Lower lobe of right lung (tissue), 2 donors: ENCODE results near the gene HECTD1. TPM values are rescaled to one million over a fixed set of nuclear protein-coding genes. Genes with fewer than 3 reads are reported as not detected.
"Not testable (repeated sequence)": the region's sequence is repeated elsewhere in the genome, so short reads cannot be mapped to it uniquely, and the experiment has no call there.

ENCODE experiments used
- ATAC-seq, 2 donors: fragments of 200-7000 bp; cut with Tn5 transposase; one replicate each; pipeline ENCODE4 v1.9.1; 2020 to 2022; ENCODE audit warnings: mild to moderate bottlenecking in 2 of 2, moderate library complexity in 2 of 2
- DNase-seq: peaks from one replicate; pipeline ENCODE4 v3.0.0-alpha.2; 2020
- H3K27ac ChIP-seq: fragments of 200-600 bp; one replicate; pipeline ENCODE4 v1.8.0; 2022
- H3K27me3 ChIP-seq: fragments of 200-600 bp; one replicate; pipeline ENCODE4 v1.8.0; 2022; ENCODE audit warnings: low read depth
- H3K36me3 ChIP-seq: fragments of 200-600 bp; one replicate; pipeline ENCODE4 v1.8.0; 2022; ENCODE audit warnings: mild to moderate bottlenecking
- H3K4me1 ChIP-seq: fragments of 200-600 bp; one replicate; pipeline ENCODE4 v1.8.0; 2022
- H3K4me3 ChIP-seq: fragments of 200-600 bp; one replicate; pipeline ENCODE4 v1.8.0; 2022; ENCODE audit warnings: mild to moderate bottlenecking
- H3K9me3 ChIP-seq: fragments of 200-600 bp; one replicate; pipeline ENCODE4 v1.8.0; 2022
- CTCF ChIP-seq: fragments of 200-600 bp; IDR thresholded peaks from one replicate; pipeline ENCODE4 v1.8.0; 2022; ENCODE audit warnings: antibody characterized with exemption, mild to moderate bottlenecking
- intact Hi-C: fragments of 100-400 bp; cut with DNase I; formaldehyde crosslinking; loops from one replicate; pipeline ENCODE4 v1.11.0; 2022
- total RNA-seq: library from RNA; stranded (reverse); fragmentation: NEBNext Ultra II Directional; extraction: Animal tissue kit (Norgen Biotek cat#: 25700); gene quantifications from one replicate; pipeline ENCODE4 v1.2.1, GENCODE V29; 2021
- donor health status: DM: no; HTN: yes; CAD: no; lungs with severe emphysema.

Gene HECTD1
- total RNA-seq, 1 donor from 2014 or later, result 166 TPM

- no peak for TF ChIP-seq CTCF
Measured at GRCh38 chr14:31069343-31069742, 138.2 kb downstream of the HECTD1 start.

GRCh38 chr14:31068235-31068634 is 139.4 kb downstream of the HECTD1 start:
- ATAC-seq, result peak; percentile 88
- H3K27me3 ChIP-seq, result no peaks in the 10 kb centered on the region
- H3K27ac ChIP-seq, result peak overlapping the region; percentile 72
- no peaks in the 10 kb centered on the region for H3K9me3 ChIP-seq
- no peak for DNase-seq
- intact Hi-C loops, result no loop called here
- no peaks in the 10 kb centered on the region for H3K36me3 ChIP-seq
- H3K4me3 ChIP-seq, result no peak overlapping the region
- H3K4me1 ChIP-seq, result peaks cover 16% of the 10 kb centered on the region
- TF ChIP-seq CTCF, result no peak

More at GRCh38 chr14:31069343-31069742, 138.2 kb downstream of the HECTD1 start:
- Histone ChIP-seq H3K36me3 (no peaks in the 10 kb centered on the region), H3K27me3 (no peaks in the 10 kb centered on the region), H3K27ac (no peak overlapping the region), H3K4me1 (peaks cover 16% of the 10 kb centered on the region), H3K9me3 (no peaks in the 10 kb centered on the region), H3K4me3 (no peak overlapping the region)
- DNase-seq (no peak), ATAC-seq (no peak)
- intact Hi-C loops, result no loop called here

GRCh38 chr14:31062908-31063307 is 144.7 kb downstream of the HECTD1 start:
- H3K9me3 ChIP-seq, H3K36me3 ChIP-seq, DNase-seq, H3K4me3 ChIP-seq, H3K27ac ChIP-seq, H3K27me3 ChIP-seq, intact Hi-C loops, ATAC-seq: not testable (repeated sequence)
- peaks cover 17% of the 10 kb centered on the region for H3K4me1 ChIP-seq

GRCh38 chr14:31060253-31060875 is 147.2 kb downstream of the HECTD1 start:
- H3K27me3 ChIP-seq, result no peaks in the 10 kb centered on the region
- DNase-seq, result no peak
- ATAC-seq, result peak; percentile 42 to 56
- H3K27ac ChIP-seq, result no peak overlapping the region
- TF ChIP-seq CTCF, result no peak
- intact Hi-C loops, result no loop called here
- no peaks in the 10 kb centered on the region for H3K9me3 ChIP-seq
- no peaks in the 10 kb centered on the region for H3K36me3 ChIP-seq
- H3K4me1 ChIP-seq, result peaks cover 12% of the 10 kb centered on the region
- H3K4me3 ChIP-seq, result no peak overlapping the region

- Histone ChIP-seq H3K4me3 (no peak overlapping the region), H3K9me3 (no peaks in the 10 kb centered on the region), H3K27ac (no peak overlapping the region), H3K36me3 (no peaks in the 10 kb centered on the region), H3K4me1 (peaks cover 12% of the 10 kb centered on the region), H3K27me3 (no peaks in the 10 kb centered on the region)
- TF ChIP-seq CTCF, result no peak
- ATAC-seq (peak; percentile 72 to 80), DNase-seq (no peak)
- intact Hi-C loops, result no loop called here
Measured at GRCh38 chr14:31059152-31059924, 148.3 kb downstream of the HECTD1 start.
